Osteocyte (in vitro differentiated cells): Measurements from ENCODE around the gene RAI14. TPM values are rescaled to one million over a fixed set of nuclear protein-coding genes. Genes with fewer than 3 reads are reported as not detected.
A peak's percentile ranks its signal among the peaks of the same experiment; 100 is the strongest.

Source experiments
- DNase-seq: peaks from one replicate; pipeline ENCODE4 v3.0.0; 2021; ENCODE audit warnings: mixed read lengths; ENCODE audit not compliant: unreplicated experiment; ENCODE audit errors: extremely low spot score
- H3K27ac Mint-ChIP-seq: one replicate; pipeline ENCODE4 v1.8.0; 2021; ENCODE audit warnings: mild to moderate bottlenecking, mixed read lengths; ENCODE audit not compliant: unreplicated experiment
- H3K27me3 Mint-ChIP-seq: one replicate; pipeline ENCODE4 v1.8.0; 2021; ENCODE audit warnings: mixed read lengths; ENCODE audit not compliant: unreplicated experiment
- H3K36me3 Mint-ChIP-seq: one replicate; pipeline ENCODE4 v1.8.0; 2021; ENCODE audit warnings: mixed read lengths; ENCODE audit not compliant: unreplicated experiment
- H3K4me1 Mint-ChIP-seq: one replicate; pipeline ENCODE4 v1.8.0; 2021; ENCODE audit warnings: mixed read lengths; ENCODE audit not compliant: unreplicated experiment
- H3K4me3 Mint-ChIP-seq: one replicate; pipeline ENCODE4 v1.8.0; 2021; ENCODE audit warnings: mild to moderate bottlenecking, moderate library complexity, mixed read lengths; ENCODE audit not compliant: unreplicated experiment
- H3K9me3 Mint-ChIP-seq: one replicate; pipeline ENCODE4 v1.8.0; 2021; ENCODE audit warnings: mixed read lengths; ENCODE audit not compliant: unreplicated experiment
- CTCF ChIP-seq: fragments of 200-600 bp; sonication (generic); IDR thresholded peaks from 2 replicates; pipeline ENCODE4 v1.5.0; 2021; ENCODE audit warnings: antibody characterized with exemption, mild to moderate bottlenecking, moderate library complexity
- total RNA-seq: library from RNA; stranded (reverse); gene quantifications from 2 replicates; pipeline ENCODE4 v1.2.1, GENCODE V29; 2021

The RAI14 gene
- total RNA-seq, 1 donor from 2014 or later = 130 TPM

GRCh38 chr5:34833976-34834793 is 178.1 kb downstream of the RAI14 start:
- H3K27me3 Mint-ChIP-seq = no peaks in the 10 kb centered on the region
- H3K9me3 Mint-ChIP-seq = no peaks in the 10 kb centered on the region
- DNase-seq = no peak
- H3K4me1 Mint-ChIP-seq = peaks cover 24% of the 10 kb centered on the region
- no peak for TF ChIP-seq CTCF
- H3K4me3 Mint-ChIP-seq = no peak overlapping the region
- no peak overlapping the region for H3K27ac Mint-ChIP-seq
- H3K36me3 Mint-ChIP-seq = peaks cover 22% of the 10 kb centered on the region

- H3K36me3 Mint-ChIP-seq = peaks cover 17% of the 10 kb centered on the region
- no peaks in the 10 kb centered on the region for H3K27me3 Mint-ChIP-seq
- no peak for TF ChIP-seq CTCF
- H3K4me3 Mint-ChIP-seq = no peak overlapping the region
- no peaks in the 10 kb centered on the region for H3K9me3 Mint-ChIP-seq
- H3K27ac Mint-ChIP-seq = no peak overlapping the region
- DNase-seq = no peak
- peaks cover 29% of the 10 kb centered on the region for H3K4me1 Mint-ChIP-seq
These were observed 178.6 kb downstream of the RAI14 start for GRCh38 chr5:34834794-34835089.

- H3K4me1 Mint-ChIP-seq = peaks cover 26% of the 10 kb centered on the region
- no peak overlapping the region for H3K4me3 Mint-ChIP-seq
- no peaks in the 10 kb centered on the region for H3K9me3 Mint-ChIP-seq
- no peak for DNase-seq
- H3K27me3 Mint-ChIP-seq = no peaks in the 10 kb centered on the region
- TF ChIP-seq CTCF = no peak
- peaks cover 12% of the 10 kb centered on the region for H3K36me3 Mint-ChIP-seq
- H3K27ac Mint-ChIP-seq = no peak overlapping the region
These were observed 179.5 kb downstream of the RAI14 start for GRCh38 chr5:34835664-34836063.

GRCh38 chr5:34838785-34839714 is 182.9 kb downstream of the RAI14 start, which contains the start of gene TTC23L:
Gene TTC23L, plus strand, starts transcription at chr5:34839164. Its CDS starts 1,508 bp downstream, at chr5:34840672.
- no peaks in the 10 kb centered on the region for H3K27me3 Mint-ChIP-seq
- peak within 1 kb of the TSS; percentile 87 for H3K4me3 Mint-ChIP-seq
- TF ChIP-seq CTCF = no peak
- no peaks in the 10 kb centered on the region for H3K36me3 Mint-ChIP-seq
- H3K4me1 Mint-ChIP-seq = peaks cover 13% of the 10 kb centered on the region
- DNase-seq = peak; percentile 89
- H3K9me3 Mint-ChIP-seq = no peaks in the 10 kb centered on the region
- peak within 1 kb of the TSS; percentile 81 for H3K27ac Mint-ChIP-seq

- no peaks in the 10 kb centered on the region for H3K9me3 Mint-ChIP-seq
- H3K4me1 Mint-ChIP-seq = peaks cover 13% of the 10 kb centered on the region
- no peak overlapping the region for H3K4me3 Mint-ChIP-seq
- no peaks in the 10 kb centered on the region for H3K36me3 Mint-ChIP-seq
- no peak for DNase-seq
- no peak for TF ChIP-seq CTCF
- H3K27ac Mint-ChIP-seq = no peak overlapping the region
- H3K27me3 Mint-ChIP-seq = no peaks in the 10 kb centered on the region
These were observed 185.7 kb downstream of the RAI14 start for GRCh38 chr5:34841816-34842215.
